A673 (cell line): ENCODE results near the gene RGS7. TPM values are rescaled to one million over a fixed set of nuclear protein-coding genes. Genes with fewer than 3 reads are reported as not detected.

Experiments used
- BruUV-seq: library from RNA; stranded (reverse); fragments of 400-500 nt; replicated peaks from 2 replicates; lab custom pipeline; 2021; lab: Mats Ljungman, UMichigan
- CTCF ChIA-PET: fragments of 300-600 bp; sonication (Branson Sonifier 250); formaldehyde crosslinking; loops from one replicate; lab custom pipeline; 2022; ENCODE audit warnings: antibody characterized with exemption; lab: Charles Lee
- POLR2A ChIA-PET: fragments of 300-600 bp; sonication (Branson Sonifier 250); formaldehyde crosslinking; loops from one replicate; lab custom pipeline; 2022; ENCODE audit warnings: antibody characterized with exemption; ENCODE audit not compliant: low non-redundant PET; lab: Charles Lee
- DNase-seq: peaks from one replicate; pipeline ENCODE4 v3.0.0-alpha.2; 2015; ENCODE audit warnings: low spot score
- H3K27ac ChIP-seq: fragments of 200-600 bp; sonication (generic); 2 replicates; pipeline ENCODE4 v1.5.1; 2016; ENCODE audit warnings: mixed run types, low read depth, mild to moderate bottlenecking, mixed read lengths, antibody characterized with exemption, low read length; ENCODE audit not compliant: poor library complexity, severe bottlenecking
- H3K27me3 ChIP-seq: fragments of 200-600 bp; sonication (generic); replicated peaks from 2 replicates; pipeline ENCODE4 v1.6.1; 2017; ENCODE audit warnings: mixed run types, low read depth, mild to moderate bottlenecking, mixed read lengths, antibody characterized with exemption, low read length; ENCODE audit not compliant: insufficient read depth, poor library complexity
- H3K36me3 ChIP-seq: fragments of 200-600 bp; sonication (generic); 2 replicates; pipeline ENCODE4 v1.6.1; 2016; ENCODE audit warnings: mixed run types, mild to moderate bottlenecking, mixed read lengths, antibody characterized with exemption, low read length; ENCODE audit not compliant: insufficient read depth, poor library complexity, severe bottlenecking
- H3K4me1 ChIP-seq: fragments of 200-600 bp; sonication (generic); 2 replicates; pipeline ENCODE4 v1.6.1; 2017; ENCODE audit warnings: mixed run types, mild to moderate bottlenecking, mixed read lengths, antibody characterized with exemption, low read length; ENCODE audit not compliant: insufficient read depth, poor library complexity, severe bottlenecking
- H3K4me3 ChIP-seq: fragments of 200-600 bp; sonication (generic); 2 replicates; pipeline ENCODE4 v1.5.1; 2016; ENCODE audit warnings: low read depth, mixed run types, mild to moderate bottlenecking, mixed read lengths, low read length; ENCODE audit not compliant: poor library complexity, severe bottlenecking
- H3K9me3 ChIP-seq: fragments of 200-600 bp; sonication (generic); 2 replicates; pipeline ENCODE4 v1.6.1; 2016; ENCODE audit warnings: mixed run types, low read depth, mild to moderate bottlenecking, mixed read lengths, antibody characterized with exemption, low read length; ENCODE audit not compliant: poor library complexity, severe bottlenecking
- EZH2 ChIP-seq: fragments of 200-600 bp; sonication (generic); IDR thresholded peaks from 2 replicates; pipeline ENCODE4 v1.6.1; 2017; ENCODE audit warnings: borderline replicate concordance, low read depth, mild to moderate bottlenecking, mixed read lengths, antibody characterized with exemption, low read length; ENCODE audit not compliant: poor library complexity, severe bottlenecking
- intact Hi-C: fragments of 100-400 bp; cut with micrococcal nuclease; formaldehyde crosslinking; loops from one replicate; pipeline ENCODE4 v1.10.0; 2022; ENCODE audit not compliant: unreplicated experiment
- total RNA-seq: library from RNA; stranded (reverse); gene quantifications from 2 replicates; pipeline ENCODE4 v1.2.3, GENCODE V29; 2021
- TF ChIP-seq, protein P1 (sequence below): fragments of 300-800, 200-600 bp; sonication (generic); conservative IDR thresholded peaks from 2 replicates; pipeline ENCODE4 v1.5.1; 2017; ENCODE audit warnings: low read depth, mild to moderate bottlenecking, antibody characterized with exemption, low read length, moderate library complexity, mixed read lengths

The RGS7 gene
- total RNA-seq, 1 experiment from 2014 or later: not detected

DNA sequence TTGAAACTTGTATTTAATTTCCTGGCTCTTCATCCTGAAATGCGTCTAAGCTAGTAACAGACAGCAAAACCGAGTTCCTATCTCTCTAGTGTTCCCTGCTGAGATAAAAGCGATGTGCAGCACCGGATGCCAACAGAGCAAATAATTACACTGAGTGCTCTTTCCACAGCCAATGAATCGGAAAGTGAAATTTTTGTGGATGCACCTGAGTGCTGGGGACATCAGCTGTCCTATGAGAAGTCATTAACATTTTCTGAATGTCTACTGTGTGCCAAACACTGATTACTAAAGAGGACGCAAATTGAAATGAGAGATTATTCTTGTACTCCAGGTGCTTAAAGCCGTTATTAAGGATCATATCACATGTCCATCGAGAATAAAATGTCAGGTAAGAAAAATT, 278.0 kb downstream of the RGS7 start:
- no TSS peak for BruUV-seq
- no peak for DNase-seq
- Histone ChIP-seq H3K27me3 (peaks cover 6% of the 10 kb centered on the region), H3K4me1 (no peaks in the 10 kb centered on the region), H3K4me3 (no peak overlapping the region), H3K36me3 (no peaks in the 10 kb centered on the region), H3K27ac (no peak overlapping the region), H3K9me3 (no peaks in the 10 kb centered on the region)
- CTCF ChIA-PET: no interaction called here
- POLR2A ChIA-PET: no interaction called here
- intact Hi-C loops: no loop called here
- TF ChIP-seq EZH2: peak; percentile 40
- TF ChIP-seq, protein P1, sequence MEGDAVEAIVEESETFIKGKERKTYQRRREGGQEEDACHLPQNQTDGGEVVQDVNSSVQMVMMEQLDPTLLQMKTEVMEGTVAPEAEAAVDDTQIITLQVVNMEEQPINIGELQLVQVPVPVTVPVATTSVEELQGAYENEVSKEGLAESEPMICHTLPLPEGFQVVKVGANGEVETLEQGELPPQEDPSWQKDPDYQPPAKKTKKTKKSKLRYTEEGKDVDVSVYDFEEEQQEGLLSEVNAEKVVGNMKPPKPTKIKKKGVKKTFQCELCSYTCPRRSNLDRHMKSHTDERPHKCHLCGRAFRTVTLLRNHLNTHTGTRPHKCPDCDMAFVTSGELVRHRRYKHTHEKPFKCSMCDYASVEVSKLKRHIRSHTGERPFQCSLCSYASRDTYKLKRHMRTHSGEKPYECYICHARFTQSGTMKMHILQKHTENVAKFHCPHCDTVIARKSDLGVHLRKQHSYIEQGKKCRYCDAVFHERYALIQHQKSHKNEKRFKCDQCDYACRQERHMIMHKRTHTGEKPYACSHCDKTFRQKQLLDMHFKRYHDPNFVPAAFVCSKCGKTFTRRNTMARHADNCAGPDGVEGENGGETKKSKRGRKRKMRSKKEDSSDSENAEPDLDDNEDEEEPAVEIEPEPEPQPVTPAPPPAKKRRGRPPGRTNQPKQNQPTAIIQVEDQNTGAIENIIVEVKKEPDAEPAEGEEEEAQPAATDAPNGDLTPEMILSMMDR: no peak

- BruUV-seq: no TSS peak
- POLR2A ChIA-PET: no interaction called here
- intact Hi-C loops: no loop called here
These were observed 279.4 kb downstream of the RGS7 start for GRCh38 chr1:241077386-241078147.

GRCh38 chr1:241074507-241074906, 282.5 kb downstream of the RGS7 start:
- CTCF ChIA-PET: no interaction called here
- no peak for DNase-seq
- no peaks in the 10 kb centered on the region for H3K4me1 ChIP-seq

More at GRCh38 chr1:241077386-241078147, 279.4 kb downstream of the RGS7 start:
- CTCF ChIA-PET: no interaction called here
- no peak for DNase-seq
- Histone ChIP-seq H3K4me1 (no peaks in the 10 kb centered on the region), H3K9me3 (no peaks in the 10 kb centered on the region), H3K27me3 (peaks cover 6% of the 10 kb centered on the region), H3K27ac (no peak overlapping the region), H3K4me3 (no peak overlapping the region), H3K36me3 (no peaks in the 10 kb centered on the region)
- TF ChIP-seq EZH2: no peak
- TF ChIP-seq, protein P1: no peak

More at GRCh38 chr1:241074507-241074906, 282.5 kb downstream of the RGS7 start:
- intact Hi-C loops: no loop called here
- H3K36me3 ChIP-seq: no peaks in the 10 kb centered on the region
- H3K27ac ChIP-seq: no peak overlapping the region
- H3K9me3 ChIP-seq: no peaks in the 10 kb centered on the region
- H3K4me3 ChIP-seq: no peak overlapping the region
- BruUV-seq: no TSS peak
- peaks cover 6% of the 10 kb centered on the region for H3K27me3 ChIP-seq
- POLR2A ChIA-PET: no interaction called here
- TF ChIP-seq, protein P1: no peak
- no peak for TF ChIP-seq EZH2
